LNCAP (cell line): Measurements from ENCODE around the gene PRKAR1B.

Experiments
- CTCF ChIP-seq: fragments of 450-650 bp; IDR thresholded peaks from 2 replicates; pipeline ENCODE4 v1.5.1; 2017; ENCODE audit warnings: mild to moderate bottlenecking

The PRKAR1B gene

GRCh38 chr7:567305-567883 lies 159.7 kb downstream of the PRKAR1B start:
- TF ChIP-seq CTCF: no peak

GRCh38 chr7:566100-566499 lies 161.0 kb downstream of the PRKAR1B start:
- TF ChIP-seq CTCF: no peak

GRCh38 chr7:564176-564865 lies 162.8 kb downstream of the PRKAR1B start:
- no peak for TF ChIP-seq CTCF

GRCh38 chr7:563629-564170 lies 163.4 kb downstream of the PRKAR1B start:
- no peak for TF ChIP-seq CTCF

GRCh38 chr7:562789-563628 lies 164.1 kb downstream of the PRKAR1B start:
- no peak for TF ChIP-seq CTCF

GRCh38 chr7:562374-562675 lies 164.8 kb downstream of the PRKAR1B start:
- TF ChIP-seq CTCF: no peak

- TF ChIP-seq CTCF: no peak
These were observed 165.3 kb downstream of the PRKAR1B start for GRCh38 chr7:561631-562373.
